Tracheal epithelial cell (primary cell): ENCODE data around the gene SEC61B. TPM values are rescaled to one million over a fixed set of nuclear protein-coding genes. Genes with fewer than 3 reads are reported as not detected.

Experiments used
- total RNA-seq: library from RNA; depleted of rRNA; stranded (reverse); fragments of >200 nt; gene quantifications from 2 replicates; pipeline ENCODE4 v1.2.1, GENCODE V29; 2014

Gene SEC61B
- total RNA-seq, result 62.0 and 70.8 TPM in 2 replicates

DNA sequence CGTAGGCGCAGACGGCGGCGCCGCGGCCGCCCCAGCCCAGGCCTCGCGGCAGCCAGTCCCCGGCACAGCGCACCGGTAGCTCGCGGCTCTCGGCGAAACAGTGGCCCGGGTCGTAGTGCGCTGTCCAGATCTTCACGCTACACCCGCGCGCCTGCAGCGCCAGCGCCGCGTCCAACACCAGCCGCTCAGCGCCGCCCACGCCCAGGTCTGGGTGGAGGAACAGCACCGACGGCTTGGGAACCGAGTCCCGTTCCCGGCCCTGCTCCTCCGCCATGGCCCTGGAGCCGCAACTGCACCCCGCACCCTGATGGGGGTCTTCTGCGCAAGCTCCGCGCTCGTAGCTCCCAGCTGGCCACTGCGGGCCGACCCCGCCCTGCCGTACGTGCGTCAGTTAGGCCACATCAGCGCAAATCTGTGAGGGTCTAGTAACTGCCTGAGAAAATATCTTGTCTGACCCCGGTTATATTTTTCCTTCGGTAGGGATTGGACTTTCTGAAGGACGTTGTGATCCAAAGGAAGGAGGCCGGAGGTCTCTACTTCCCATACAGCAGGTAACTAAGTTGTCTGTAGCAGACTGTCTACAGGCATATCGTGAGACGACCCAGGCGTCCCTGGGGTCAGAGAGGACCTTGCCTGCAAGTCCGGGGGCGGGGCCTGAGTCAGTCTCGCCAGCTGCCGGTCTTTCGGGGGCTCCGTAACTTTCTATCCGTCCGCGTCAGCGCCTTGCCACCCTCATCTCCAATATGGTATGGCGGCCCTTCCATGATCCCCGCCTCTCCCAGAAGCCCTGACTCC, at the start of gene SEC61B, which contains the start of gene ALG2:
Gene SEC61B, plus strand, starts transcription at position 662 of the 795 bp plus-strand sequence. Its CDS starts 82 bp downstream, at position 744.
Gene ALG2, minus strand, starts transcription at position 322 of the 795 bp plus-strand sequence. Its CDS starts 48 bp downstream, at position 274.

Other genes with a start within 250 kb of the SEC61B start
- 68.0 and 95.2 TPM in 2 replicates for gene TGFBR1, start 117.2 kb upstream of the SEC61B start, total RNA-seq
- 34.7 and 51.3 TPM in 2 replicates for gene ALG2, start 340 bp upstream of the SEC61B start, total RNA-seq